22Rv1 (cell line): ENCODE data around the gene C20orf204.

Source experiments
- H3K27ac ChIP-seq: fragments of 450-650 bp; 2 replicates; pipeline ENCODE4 v1.5.1; 2017
- ZFX ChIP-seq: fragments of 450-650 bp; IDR thresholded peaks from 2 replicates; pipeline ENCODE4 v1.6.1; 2017; ENCODE audit warnings: antibody characterized with exemption, borderline replicate concordance
- TF ChIP-seq, protein P1 (sequence below): fragments of 450-650 bp; IDR thresholded peaks from 2 replicates; pipeline ENCODE4 v1.5.1; 2017; ENCODE audit warnings: mild to moderate bottlenecking

The C20orf204 gene

DNA sequence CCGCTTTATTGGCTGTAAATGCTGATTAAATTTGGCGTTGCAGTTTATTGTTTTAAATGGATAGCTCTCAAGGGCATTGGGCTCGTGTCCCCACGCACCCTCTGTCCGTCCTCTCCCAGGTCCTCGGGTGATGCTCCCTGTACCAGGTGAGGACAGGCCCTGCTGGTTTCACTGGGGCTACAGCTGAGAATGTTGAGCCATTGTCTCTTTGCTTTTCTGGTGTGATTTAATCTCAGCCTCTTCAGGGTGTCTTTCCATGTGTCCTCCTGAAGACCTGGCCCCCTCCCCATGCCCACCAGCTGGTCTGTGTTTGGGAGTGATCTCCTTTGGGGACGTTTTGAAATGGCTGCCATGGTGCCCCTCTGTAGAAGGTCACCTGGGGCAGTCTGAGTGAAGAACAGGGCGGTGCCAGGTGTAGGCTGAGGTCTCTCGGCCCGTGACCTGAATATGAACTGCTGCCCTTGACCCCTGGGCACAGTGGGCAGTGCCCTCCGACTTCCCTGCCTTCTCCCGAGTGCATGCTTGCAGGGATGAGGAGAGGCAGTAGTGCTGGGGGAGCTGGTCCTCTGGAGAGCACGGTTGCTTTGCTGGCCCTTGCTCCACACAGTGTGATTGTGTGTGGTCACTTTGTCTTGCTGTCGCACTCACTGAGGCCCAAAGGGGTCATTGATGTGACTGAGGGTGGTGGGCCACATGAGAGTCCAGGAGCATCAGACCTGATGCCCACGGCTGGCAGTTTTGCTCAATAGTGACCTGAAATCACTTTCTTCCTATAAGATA lies 12.4 kb upstream of the C20orf204 start:
- no peak overlapping the region for H3K27ac ChIP-seq
- TF ChIP-seq ZFX: no peak
- TF ChIP-seq, protein P1, sequence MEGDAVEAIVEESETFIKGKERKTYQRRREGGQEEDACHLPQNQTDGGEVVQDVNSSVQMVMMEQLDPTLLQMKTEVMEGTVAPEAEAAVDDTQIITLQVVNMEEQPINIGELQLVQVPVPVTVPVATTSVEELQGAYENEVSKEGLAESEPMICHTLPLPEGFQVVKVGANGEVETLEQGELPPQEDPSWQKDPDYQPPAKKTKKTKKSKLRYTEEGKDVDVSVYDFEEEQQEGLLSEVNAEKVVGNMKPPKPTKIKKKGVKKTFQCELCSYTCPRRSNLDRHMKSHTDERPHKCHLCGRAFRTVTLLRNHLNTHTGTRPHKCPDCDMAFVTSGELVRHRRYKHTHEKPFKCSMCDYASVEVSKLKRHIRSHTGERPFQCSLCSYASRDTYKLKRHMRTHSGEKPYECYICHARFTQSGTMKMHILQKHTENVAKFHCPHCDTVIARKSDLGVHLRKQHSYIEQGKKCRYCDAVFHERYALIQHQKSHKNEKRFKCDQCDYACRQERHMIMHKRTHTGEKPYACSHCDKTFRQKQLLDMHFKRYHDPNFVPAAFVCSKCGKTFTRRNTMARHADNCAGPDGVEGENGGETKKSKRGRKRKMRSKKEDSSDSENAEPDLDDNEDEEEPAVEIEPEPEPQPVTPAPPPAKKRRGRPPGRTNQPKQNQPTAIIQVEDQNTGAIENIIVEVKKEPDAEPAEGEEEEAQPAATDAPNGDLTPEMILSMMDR: no peak

DNA sequence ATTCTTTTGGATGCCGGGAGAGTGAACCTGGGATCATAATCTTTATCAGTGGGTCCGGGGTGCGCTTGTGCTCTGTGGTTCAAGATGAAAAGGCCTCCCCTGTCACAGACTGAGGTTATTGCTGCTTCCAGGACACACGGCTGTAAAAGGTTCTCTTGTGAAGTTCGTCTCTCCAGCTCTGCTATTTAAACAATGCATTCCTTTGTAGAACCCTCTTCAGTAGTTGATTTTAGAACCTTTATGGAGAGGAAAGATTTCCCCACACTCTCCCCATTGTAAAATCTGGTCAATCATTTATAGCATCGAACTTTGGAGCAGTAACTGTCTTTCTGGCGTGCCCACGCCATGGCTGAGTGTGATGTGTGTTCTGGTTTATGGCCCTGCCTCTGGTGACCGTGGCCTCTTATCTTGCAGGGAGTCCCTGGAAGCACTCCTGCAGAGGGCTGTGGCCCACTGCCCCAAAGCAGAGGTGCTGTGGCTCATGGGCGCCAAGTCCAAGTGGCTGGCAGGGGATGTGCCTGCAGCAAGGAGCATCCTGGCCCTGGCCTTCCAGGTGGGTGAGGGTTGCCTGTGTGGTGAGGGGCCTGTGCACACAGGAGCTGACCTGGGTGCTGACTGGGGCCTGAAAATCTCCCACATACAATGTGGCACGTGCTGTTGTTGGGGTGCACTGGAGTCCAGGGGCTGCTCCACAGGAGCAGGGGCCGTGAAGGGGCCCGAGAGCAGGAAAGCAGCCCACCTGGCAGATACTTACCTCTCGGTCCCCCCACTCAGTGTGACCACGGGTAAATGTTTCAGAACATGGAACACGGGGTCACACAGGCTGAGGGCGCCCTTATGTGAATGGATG lies 11.6 kb upstream of the C20orf204 start:
- H3K27ac ChIP-seq: no peak overlapping the region
- TF ChIP-seq, protein P1: no peak
- TF ChIP-seq ZFX: no peak

DNA sequence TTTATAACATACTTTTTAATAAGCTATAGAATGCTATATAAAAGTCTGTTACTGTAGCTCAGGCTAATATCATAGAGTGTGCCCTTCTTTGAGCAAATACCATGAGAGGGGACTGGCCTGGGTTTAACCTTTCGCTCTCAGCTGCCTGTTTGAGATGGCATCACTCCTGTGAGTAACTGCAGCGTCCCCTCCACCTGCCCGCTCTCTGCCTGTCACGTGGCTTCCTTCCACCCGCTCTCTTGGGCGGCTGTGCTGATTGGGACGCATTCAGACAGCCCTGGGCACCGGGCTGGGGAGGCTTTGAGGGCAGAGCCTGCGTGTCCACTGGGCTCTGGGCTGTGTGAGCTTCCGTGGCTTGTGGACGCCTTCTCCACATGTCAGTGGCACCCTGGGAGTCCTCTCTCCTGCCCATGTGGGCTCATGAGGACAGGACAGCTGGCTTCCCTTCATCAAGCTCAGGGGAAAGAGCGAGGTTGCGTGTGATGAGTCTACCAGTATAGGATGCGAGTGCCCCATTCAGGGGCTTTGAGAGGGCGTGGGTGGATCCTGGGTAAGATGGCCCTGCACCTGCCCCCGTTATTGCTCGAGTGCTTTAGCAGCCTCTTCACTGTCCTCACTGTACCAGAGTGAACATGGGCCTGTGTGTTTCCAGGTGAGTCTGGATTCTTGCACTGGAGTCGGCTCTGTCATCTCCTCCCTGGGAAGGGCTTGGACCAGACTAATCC lies 10.7 kb upstream of the C20orf204 start:
- no peak for TF ChIP-seq ZFX
- TF ChIP-seq, protein P1: no peak
- no peak overlapping the region for H3K27ac ChIP-seq

DNA sequence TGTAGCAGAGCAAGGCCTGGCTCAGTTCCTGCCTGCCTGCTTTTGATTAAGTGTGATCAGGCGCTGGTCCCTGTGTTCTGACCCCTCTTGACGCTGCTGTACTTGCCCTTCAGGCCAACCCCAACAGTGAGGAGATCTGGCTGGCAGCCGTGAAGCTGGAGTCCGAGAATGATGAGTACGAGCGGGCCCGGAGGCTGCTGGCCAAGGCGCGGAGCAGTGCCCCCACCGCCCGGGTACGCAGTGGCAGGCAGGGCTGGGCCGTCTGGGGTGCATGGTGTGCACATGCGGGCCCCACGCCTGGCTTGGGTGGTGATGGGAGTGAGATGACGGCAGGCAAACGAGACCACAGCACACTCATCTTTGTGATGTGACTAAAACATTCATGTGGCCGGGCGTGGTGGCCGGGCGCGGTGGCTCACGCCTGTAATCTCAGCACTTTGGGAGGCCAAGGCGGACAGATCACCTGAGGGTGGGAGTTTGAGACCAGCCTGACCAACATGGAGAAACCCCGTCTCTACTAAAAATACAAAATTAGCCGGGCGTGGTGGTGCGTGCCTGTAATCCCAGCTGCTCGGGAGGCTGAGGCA lies 10.1 kb upstream of the C20orf204 start:
- TF ChIP-seq, protein P1: no peak
- H3K27ac ChIP-seq: no peak overlapping the region

DNA sequence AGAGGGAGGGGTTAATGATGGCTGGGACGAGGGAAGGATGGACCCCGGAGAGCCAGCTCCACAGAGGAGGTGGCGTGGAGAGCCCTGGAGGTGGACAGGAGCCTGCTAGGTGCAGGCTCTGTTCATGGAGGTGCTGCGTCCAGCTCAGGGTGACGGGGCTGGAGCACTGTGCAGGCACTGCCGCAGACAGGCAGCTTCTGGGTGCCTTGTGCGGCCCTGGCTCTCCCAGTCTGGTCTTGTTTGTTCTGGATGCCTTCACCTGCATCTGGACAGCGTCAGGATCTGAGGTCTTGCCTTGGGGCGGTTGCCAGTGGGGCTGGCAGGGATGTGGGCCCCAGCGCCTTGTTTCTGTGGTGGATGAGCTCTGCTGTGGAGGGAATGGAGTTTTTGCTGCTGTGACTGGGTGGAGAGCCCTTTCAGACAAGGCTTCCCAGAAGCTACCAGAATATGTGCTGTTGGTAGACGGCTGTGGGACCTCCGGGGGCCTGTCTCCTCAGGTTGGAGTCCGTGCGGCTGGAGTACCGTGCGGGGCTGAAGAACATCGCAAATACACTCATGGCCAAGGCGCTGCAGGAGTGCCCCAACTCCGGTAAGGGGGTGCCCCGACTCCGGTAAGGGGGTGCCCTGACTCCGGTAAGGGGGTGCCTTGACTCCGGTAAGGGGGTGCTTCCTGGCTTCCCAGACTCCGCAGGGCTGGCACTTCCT lies 7.8 kb upstream of the C20orf204 start:
- no peak overlapping the region for H3K27ac ChIP-seq
- no peak for TF ChIP-seq ZFX
- TF ChIP-seq, protein P1: no peak

DNA sequence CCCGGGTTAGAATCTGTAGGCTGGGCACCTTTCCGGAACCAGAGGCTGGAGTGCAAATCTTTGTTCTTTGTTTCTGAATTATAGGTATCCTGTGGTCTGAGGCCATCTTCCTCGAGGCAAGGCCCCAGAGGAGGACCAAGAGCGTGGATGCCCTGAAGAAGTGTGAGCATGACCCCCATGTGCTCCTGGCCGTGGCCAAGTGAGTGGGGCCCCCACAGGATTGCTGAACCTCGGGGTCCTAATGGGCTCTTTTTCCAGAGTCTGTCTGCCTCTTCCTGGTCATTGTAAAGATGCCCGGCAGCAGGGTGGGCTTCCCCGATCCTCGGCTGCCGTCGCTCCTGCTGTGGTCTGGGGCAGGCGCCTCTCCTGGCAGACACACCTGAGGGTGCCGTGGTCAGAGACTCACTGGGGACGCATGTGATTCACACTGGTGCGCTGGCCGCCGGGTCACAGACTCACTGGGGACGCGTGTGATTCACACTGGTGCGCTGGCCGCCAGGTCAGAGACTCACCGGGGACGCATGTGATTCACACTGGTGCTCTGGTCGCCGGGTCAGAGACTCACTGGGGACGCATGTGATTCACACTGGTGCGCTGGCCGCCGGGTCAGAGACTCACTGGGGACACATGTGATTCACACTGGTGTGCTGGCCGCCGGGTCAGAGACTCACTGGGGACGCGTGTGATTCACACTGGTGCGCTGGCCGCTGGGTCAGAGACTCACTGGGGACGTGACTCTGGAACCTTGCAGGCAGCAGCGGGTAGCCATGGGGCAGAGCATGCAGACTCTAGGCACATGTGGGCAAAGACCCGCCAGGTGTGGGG lies 6.5 kb upstream of the C20orf204 start:
- TF ChIP-seq ZFX: no peak
- TF ChIP-seq, protein P1: no peak
- no peak overlapping the region for H3K27ac ChIP-seq
